Naive B cell (primary cell): ENCODE measurements around the gene FAM110D. TPM values are rescaled to one million over a fixed set of nuclear protein-coding genes. Genes with fewer than 3 reads are reported as not detected.
A peak's percentile ranks its signal among the peaks of the same experiment; 100 is the strongest.

Experiments
- ATAC-seq, 2 donors: fragments of 150-1000 bp; cut with Tn5 transposase; 2 replicates each; pipeline ENCODE4 v1.10.0; 2021; ENCODE audit warnings: low read depth in 2 of 2, mild to moderate bottlenecking in 2 of 2, moderate library complexity in 2 of 2
- DNase-seq: peaks from one replicate; pipeline ENCODE4 v3.0.0; 2022
- H3K27ac Mint-ChIP-seq, 6 donors: one replicate each; pipeline ENCODE4 v1.8.0; 2020 to 2022; ENCODE audit warnings: mild to moderate bottlenecking in 6 of 6, mixed read lengths in 6 of 6, moderate library complexity in 5 of 6, inconsistent platforms in 2 of 6
- H3K27me3 Mint-ChIP-seq, 3 donors: one replicate each; pipeline ENCODE4 v1.8.0; 2021 to 2022; ENCODE audit warnings: mixed read lengths in 3 of 3, mild to moderate bottlenecking in 1 of 3
- H3K36me3 Mint-ChIP-seq, 2 donors: one replicate each; pipeline ENCODE4 v1.8.0; 2020 to 2022; ENCODE audit warnings: mixed read lengths in 2 of 2, inconsistent platforms in 1 of 2, mild to moderate bottlenecking in 1 of 2
- H3K4me1 Mint-ChIP-seq, 3 donors: one replicate each; pipeline ENCODE4 v1.8.0; 2020 to 2022; ENCODE audit warnings: mixed read lengths in 3 of 3, inconsistent platforms in 1 of 3, mild to moderate bottlenecking in 1 of 3, moderate library complexity in 1 of 3
- H3K4me3 Mint-ChIP-seq, 8 donors: one replicate each; pipeline ENCODE4 v1.8.0; 2020 to 2022; ENCODE audit warnings: mild to moderate bottlenecking in 8 of 8, mixed read lengths in 8 of 8, moderate library complexity in 8 of 8, inconsistent platforms in 2 of 8
- H3K9me3 Mint-ChIP-seq, 7 donors: one replicate each; pipeline ENCODE4 v1.8.0; 2020 to 2022; ENCODE audit warnings: mixed read lengths in 7 of 7, mild to moderate bottlenecking in 5 of 7, inconsistent platforms in 2 of 7, moderate library complexity in 1 of 7
- polyA plus RNA-seq, 6 donors: library from polyadenylated mRNA; unstranded; fragments of 300-500 nt; fragmentation: Illumina TruSeq; gene quantifications; one replicate each; pipeline ENCODE4 v1.2.3, GENCODE V29; 2021; ENCODE audit warnings: low read depth in 6 of 6

The FAM110D gene
- polyA plus RNA-seq, 6 donors from 2014 or later: not detected

DNA sequence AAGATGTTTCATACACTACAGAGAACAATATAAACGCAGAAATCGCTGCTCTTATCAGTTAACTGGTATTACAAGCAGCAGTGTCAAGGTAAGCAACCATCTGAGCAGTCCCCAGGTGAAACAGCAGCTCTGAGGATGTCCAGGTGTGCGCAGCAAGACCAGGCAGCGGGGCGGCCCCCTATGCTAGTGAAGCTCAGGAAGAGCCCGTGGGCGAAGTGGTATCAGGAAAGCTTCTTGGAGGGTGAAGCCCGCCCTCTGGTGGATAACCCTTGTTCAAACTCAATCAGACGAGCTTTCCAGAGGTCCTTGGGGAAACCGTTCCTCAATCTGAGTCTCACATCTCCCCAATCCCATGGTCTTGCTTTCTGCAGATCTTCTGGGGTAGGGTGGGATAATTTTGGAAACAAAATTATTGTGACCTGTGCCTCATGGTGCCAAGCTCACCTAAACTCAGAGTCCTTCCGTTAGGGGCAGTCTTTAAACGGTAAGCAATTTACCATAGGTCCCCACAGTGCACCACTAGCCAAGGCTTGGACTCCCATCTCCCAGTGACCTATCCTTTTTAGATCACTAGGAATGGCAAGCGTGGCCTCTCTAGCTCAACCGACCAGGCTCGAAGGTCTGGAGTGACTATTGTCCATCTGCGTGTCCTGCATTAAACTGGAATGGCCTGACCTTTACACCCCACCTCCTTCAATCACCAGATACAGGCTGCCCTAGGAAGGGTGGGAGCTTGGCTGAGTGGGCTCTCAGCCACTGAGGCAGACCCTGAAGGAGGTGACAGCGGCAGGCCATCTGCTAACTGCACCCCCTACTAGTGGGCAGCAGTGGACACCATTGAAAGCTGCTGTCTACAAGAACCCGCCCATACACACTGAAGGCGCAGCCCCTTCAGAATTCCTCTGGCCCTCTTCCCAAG lies 13.6 kb upstream of the FAM110D start:
- DNase-seq: peak; percentile 65
- peak; percentile 76 to 81 for ATAC-seq
- peak overlapping the region in 1 of 8 donors; percentile 77 for H3K4me3 Mint-ChIP-seq
- H3K27ac Mint-ChIP-seq: peak overlapping the region in 1 of 6 donors; percentile 47
- no peaks in the 10 kb centered on the region for H3K9me3 Mint-ChIP-seq
- H3K36me3 Mint-ChIP-seq: no peaks in the 10 kb centered on the region
- H3K4me1 Mint-ChIP-seq: peaks cover 3 to 6% (median 5%) of the 10 kb centered on the region in 3 donors
- peaks cover 5 to 19% (median 18%) of the 10 kb centered on the region in 3 donors for H3K27me3 Mint-ChIP-seq

DNA sequence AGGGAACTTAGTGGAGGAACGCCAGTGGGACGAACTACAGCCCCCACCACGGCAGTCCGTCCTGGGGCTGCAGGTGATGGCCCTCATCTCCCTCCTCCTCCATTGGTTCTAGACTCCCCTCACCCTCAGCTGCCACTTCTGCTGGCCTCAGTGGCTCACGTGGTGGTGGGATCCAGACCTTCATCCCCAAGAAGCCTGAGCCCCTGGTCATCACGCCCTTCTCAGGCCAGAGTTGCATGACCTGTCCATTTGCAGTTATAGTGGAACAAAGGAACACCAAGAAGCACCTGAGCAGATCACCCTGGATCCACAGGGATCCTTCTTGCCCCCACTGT lies 13.0 kb upstream of the FAM110D start:
- H3K36me3 Mint-ChIP-seq: no peaks in the 10 kb centered on the region
- no peaks in the 10 kb centered on the region for H3K9me3 Mint-ChIP-seq
- H3K27me3 Mint-ChIP-seq: peaks cover 5 to 19% (median 18%) of the 10 kb centered on the region in 3 donors
- H3K4me1 Mint-ChIP-seq: peaks cover 3 to 6% (median 5%) of the 10 kb centered on the region in 3 donors
- no peak for DNase-seq
- ATAC-seq: no peak
- H3K27ac Mint-ChIP-seq: no peak overlapping the region
- H3K4me3 Mint-ChIP-seq: no peak overlapping the region

DNA sequence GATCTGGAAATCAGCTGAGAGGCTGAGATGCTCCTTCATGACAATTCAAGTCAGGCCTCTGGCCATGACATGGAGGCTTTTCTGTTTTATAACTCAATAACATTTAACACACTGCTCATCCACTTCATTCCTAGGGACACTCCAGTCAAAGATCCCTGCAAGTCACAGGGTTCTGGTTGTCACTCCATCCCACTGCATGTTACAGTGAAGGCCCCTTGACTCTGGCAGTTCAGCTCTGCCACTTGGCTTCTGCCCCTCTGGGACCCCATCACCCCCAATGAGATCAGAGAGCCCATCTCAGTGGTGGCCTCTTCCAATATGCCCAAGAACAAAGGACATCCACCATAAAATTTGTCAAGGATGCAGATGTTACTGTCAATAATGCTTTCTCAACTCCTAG lies 10.0 kb upstream of the FAM110D start:
- Mint-ChIP-seq H3K27ac (peak overlapping the region in 1 of 6 donors; percentile 71), H3K4me3 (no peak overlapping the region), H3K27me3 (peaks cover 8 to 22% (median 19%) of the 10 kb centered on the region in 3 donors), H3K4me1 (peaks cover 3 to 6% (median 5%) of the 10 kb centered on the region in 3 donors), H3K9me3 (no peaks in the 10 kb centered on the region), H3K36me3 (no peaks in the 10 kb centered on the region)
- ATAC-seq: no peak
- DNase-seq: no peak

DNA sequence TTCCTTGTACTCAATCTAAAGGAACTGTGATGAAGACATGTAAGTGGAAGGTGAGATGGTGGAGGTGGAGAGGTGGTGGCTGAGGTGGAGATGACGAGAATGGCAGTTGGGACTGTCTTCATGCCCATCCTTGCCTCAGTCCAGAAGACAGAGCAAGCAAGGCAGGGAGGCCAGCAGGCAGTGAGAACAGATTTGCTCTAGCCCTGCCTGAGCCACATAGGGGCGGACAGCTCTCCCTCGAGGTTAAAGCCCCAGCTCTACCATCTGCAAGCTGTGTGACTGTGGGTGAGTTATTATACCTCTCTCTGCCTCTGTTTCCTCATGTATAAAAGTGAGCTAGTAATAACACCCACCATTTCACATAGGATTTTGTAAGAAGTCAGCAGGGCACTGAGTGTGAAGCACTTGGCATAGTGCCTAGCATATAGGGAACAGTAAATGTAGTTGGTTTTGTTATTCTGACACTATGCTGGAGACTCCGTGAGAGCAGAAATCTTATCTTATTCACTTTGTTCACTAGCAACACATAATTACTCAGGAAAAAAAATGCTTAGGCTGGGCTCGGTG lies 4.8 kb upstream of the FAM110D start:
- H3K9me3 Mint-ChIP-seq: no peaks in the 10 kb centered on the region
- H3K36me3 Mint-ChIP-seq: no peaks in the 10 kb centered on the region

DNA sequence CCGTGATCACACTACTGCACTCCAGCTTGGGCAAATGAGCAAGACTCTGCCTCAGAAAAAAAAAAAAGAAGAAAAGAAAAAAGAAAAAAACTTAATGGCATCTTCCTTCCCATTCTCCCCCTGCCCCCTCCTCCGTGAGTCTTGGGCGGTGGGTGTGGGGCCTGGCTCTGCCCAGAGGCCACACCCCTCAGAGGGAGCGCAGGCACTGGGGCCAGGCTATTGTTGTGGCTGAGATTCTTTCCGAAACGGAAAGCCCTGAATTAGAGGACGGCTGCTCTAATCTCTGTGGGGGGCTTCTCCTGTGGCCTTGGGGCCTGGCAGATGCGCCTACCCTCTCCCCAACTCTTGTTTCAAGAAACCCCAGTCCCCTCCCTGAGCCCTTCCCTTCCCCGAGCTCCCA lies 4.1 kb upstream of the FAM110D start:
- peaks cover 26 to 62% (median 37%) of the 10 kb centered on the region in 3 donors for H3K27me3 Mint-ChIP-seq
- no peaks in the 10 kb centered on the region for H3K9me3 Mint-ChIP-seq
- H3K36me3 Mint-ChIP-seq: no peaks in the 10 kb centered on the region
- ATAC-seq: no peak
- H3K4me1 Mint-ChIP-seq: peaks cover 0 to 6% (median 4%) of the 10 kb centered on the region in 3 donors
- no peak for DNase-seq
- no peak overlapping the region for H3K4me3 Mint-ChIP-seq
- no peak overlapping the region for H3K27ac Mint-ChIP-seq

More for the DNA sequence above, 4.8 kb upstream of the FAM110D start:
- no peak for ATAC-seq
- Mint-ChIP-seq H3K27me3 (peaks cover 26 to 55% (median 37%) of the 10 kb centered on the region in 3 donors), H3K27ac (no peak overlapping the region), H3K4me3 (no peak overlapping the region), H3K4me1 (peaks cover 0 to 6% (median 4%) of the 10 kb centered on the region in 3 donors)
- DNase-seq: no peak

DNA sequence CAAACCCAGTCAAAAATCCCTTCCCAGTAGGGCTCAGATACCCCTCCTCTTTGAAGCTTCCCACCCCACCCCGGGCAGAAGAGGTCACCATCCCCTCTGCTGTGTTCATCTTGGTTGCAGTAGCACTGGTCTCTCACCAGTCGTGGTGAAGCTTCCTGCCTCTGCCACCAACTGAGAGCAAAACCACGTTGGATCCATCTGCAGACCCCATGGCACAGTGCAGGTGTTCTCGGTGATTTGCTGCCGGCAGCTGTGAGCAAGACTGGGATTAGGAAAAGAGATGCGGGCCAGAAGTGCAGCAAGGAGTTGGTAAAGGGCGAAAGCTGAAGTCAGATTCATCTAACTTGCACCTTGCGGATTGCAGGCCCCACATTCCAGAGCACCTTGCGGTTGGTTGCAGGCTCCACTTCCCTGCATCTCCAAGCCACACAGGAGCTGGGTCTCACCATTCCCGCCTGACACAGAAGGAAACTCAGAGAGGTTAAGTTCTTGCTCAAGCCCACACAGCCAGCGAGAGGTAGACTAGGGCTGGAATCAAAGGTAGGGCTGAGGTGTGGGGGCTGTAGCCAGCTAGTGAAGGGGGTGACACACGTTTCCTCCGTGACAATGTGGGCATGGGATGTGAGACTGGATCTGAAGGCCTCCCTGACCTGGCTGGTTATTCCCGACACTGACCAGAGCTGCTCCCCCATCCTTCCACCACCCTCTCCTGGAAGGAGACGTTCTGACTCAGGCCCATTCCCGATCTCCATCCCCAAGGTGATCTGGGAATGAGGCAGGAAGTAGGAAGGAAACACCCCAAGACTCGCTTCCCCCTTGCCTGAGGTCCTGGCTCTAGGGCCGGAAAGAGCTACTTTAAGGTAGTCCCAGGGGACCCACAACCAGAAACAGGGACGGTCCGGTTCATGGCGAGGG lies 3.3 kb upstream of the FAM110D start:
- DNase-seq (no peak), ATAC-seq (no peak)
- no peaks in the 10 kb centered on the region for H3K9me3 Mint-ChIP-seq
- H3K36me3 Mint-ChIP-seq: no peaks in the 10 kb centered on the region
- peaks cover 26 to 66% (median 41%) of the 10 kb centered on the region in 3 donors for H3K27me3 Mint-ChIP-seq
- H3K4me3 Mint-ChIP-seq: no peak overlapping the region
- peaks cover 0 to 6% (median 4%) of the 10 kb centered on the region in 3 donors for H3K4me1 Mint-ChIP-seq
- H3K27ac Mint-ChIP-seq: no peak overlapping the region

DNA sequence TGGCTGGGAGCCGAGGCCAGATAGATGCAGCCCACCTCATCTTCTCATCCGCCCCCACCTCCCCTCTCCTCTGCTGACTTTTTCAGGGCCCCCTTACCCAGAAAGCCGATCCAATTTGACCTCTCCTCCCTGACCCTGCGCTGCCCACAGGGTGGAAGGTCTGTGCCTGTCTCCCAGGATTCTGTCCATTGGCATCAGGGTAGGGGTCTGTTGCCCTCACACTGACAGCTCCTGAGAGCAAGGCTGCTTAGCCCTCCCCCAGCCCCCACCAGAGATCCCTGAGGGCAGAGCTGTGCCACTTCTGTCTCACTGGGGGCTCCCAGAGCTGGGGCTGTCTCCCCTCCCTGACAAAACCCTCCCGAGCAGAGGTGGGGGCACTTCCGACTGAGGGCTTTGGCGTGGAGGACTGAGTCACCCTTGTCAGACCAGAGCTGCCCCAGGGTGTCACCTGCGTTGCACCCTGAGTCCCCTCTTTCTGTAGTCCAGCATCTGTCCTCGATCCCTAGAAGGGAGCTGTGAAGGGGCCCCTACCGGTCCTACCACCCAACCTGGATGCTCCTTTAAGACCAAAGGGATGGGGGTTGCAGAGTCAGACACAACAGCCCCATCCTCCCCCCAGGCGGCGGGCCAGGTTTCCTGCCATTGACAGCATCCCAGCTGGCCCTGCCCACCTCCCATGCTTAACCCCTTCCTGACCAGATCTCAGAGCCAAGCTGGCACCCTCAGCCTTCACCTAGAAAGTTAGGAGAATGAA lies 2.4 kb upstream of the FAM110D start:
- H3K4me3 Mint-ChIP-seq: no peak overlapping the region
- H3K27me3 Mint-ChIP-seq: peaks cover 26 to 74% (median 47%) of the 10 kb centered on the region in 3 donors
- no peak overlapping the region for H3K27ac Mint-ChIP-seq
- ATAC-seq (no peak), DNase-seq (no peak)
- H3K36me3 Mint-ChIP-seq: no peaks in the 10 kb centered on the region
- H3K4me1 Mint-ChIP-seq: peaks cover 2 to 6% (median 4%) of the 10 kb centered on the region in 3 donors
- no peaks in the 10 kb centered on the region for H3K9me3 Mint-ChIP-seq

DNA sequence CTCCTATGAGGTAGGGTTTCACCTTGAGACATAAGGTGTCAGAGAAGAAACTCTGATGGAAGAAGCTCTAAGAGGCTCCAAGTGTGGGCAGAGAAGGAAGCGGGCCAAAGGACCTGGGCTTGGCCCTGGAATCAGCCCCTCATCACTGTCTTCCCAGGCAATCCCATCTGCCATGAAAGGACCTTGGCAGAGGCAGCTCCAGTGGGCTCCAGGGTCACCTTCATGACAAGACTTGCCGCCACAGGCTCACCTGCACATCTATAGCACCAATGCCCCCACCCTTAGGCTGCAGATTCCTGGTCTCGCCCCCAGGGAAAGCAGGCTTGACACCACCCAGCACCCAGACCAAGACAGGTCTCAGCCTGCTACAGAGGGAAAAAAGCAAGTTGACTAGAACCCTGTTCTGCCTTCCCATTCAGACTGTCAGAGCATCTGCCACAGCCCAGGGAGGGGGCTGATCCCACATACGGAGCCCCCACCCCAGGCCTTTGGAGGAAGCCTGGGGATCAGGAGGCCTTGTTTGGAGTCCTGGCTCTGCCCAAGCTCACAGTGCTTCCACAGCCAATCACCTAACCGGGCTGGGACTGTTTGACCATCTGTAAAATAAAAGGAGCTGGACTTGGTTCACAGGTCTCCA lies 490 bp upstream of the FAM110D start:
- DNase-seq (no peak), ATAC-seq (no peak)
- no peak overlapping the region for H3K27ac Mint-ChIP-seq
- H3K27me3 Mint-ChIP-seq: peaks cover 32 to 85% (median 55%) of the 10 kb centered on the region in 3 donors
- H3K4me3 Mint-ChIP-seq: no peak overlapping the region
- no peaks in the 10 kb centered on the region for H3K9me3 Mint-ChIP-seq
- H3K36me3 Mint-ChIP-seq: no peaks in the 10 kb centered on the region
- peaks cover 6 to 11% (median 9%) of the 10 kb centered on the region in 3 donors for H3K4me1 Mint-ChIP-seq

DNA sequence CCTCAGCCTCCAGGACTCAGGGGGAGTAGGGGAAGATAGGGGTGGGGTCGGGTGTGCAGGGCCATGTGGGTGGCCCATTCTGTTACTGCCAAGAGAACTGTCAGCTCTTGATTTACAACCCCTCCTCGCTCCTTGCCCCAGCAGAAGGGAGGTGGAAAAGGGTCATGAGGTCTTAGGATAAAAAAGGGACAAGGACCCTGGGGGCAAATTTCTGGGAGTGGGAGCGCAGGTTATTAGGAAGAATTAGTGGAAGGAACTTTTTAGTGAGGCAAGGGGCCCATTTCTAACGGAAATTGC lies 812 bp downstream of the FAM110D start:
- no peak for DNase-seq
- ATAC-seq: no peak
- Mint-ChIP-seq H3K36me3 (no peaks in the 10 kb centered on the region), H3K27me3 (peaks cover 26 to 83% (median 52%) of the 10 kb centered on the region in 3 donors), H3K4me3 (no peak overlapping the region), H3K4me1 (peaks cover 12 to 16% (median 14%) of the 10 kb centered on the region in 3 donors), H3K9me3 (no peaks in the 10 kb centered on the region), H3K27ac (no peak overlapping the region)

DNA sequence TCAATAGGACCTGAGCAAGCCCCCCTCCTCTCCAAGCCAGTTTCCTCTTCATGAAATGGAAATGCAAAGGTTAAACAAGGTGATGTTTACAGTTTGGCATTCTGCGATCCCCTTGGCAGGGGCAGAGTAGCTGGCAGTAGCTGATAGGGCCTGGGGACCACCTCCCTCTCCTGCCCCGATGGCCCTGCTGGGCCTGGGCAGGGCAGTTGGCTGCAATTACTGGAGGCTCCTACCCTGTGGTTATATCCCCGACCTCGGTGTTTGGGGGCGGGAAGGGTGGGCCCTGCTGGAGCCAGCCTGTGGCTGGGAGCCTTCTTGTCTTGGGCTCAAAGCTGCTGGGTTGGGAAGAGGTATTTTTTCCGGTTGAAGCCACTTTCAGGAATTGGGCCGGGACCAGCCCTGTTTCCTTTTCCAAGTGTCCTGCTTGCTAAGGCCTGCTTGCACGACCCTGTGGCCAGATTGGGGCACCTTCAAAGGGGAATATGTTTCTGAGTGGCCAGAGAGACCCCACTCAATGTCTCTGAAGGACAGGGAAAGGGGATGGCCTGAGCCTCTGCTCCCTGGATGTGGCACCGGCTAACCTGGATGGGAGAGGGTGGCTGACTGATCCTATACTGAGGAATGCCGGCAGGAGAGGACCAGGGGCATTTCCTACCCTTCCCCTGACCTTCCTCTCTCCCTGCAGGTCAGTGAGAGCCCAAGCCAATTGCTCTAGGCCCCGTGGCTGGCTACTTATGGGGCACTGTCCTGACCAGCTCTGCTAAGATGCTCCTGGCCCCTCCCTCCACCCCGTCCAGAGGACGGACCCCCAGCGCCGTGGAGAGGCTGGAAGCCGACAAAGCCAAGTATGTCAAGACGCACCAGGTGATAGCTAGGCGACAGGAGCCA lies 1.9 kb downstream of the FAM110D start:
- Mint-ChIP-seq H3K4me1 (peaks cover 10 to 19% (median 11%) of the 10 kb centered on the region in 3 donors), H3K27ac (no peak overlapping the region), H3K9me3 (no peaks in the 10 kb centered on the region), H3K4me3 (peak overlapping the region in 5 of 8 donors; percentile 42 to 63 (median 61)), H3K27me3 (peaks cover 18 to 79% (median 41%) of the 10 kb centered on the region in 3 donors), H3K36me3 (no peaks in the 10 kb centered on the region)
- no peak for ATAC-seq
- no peak for DNase-seq

DNA sequence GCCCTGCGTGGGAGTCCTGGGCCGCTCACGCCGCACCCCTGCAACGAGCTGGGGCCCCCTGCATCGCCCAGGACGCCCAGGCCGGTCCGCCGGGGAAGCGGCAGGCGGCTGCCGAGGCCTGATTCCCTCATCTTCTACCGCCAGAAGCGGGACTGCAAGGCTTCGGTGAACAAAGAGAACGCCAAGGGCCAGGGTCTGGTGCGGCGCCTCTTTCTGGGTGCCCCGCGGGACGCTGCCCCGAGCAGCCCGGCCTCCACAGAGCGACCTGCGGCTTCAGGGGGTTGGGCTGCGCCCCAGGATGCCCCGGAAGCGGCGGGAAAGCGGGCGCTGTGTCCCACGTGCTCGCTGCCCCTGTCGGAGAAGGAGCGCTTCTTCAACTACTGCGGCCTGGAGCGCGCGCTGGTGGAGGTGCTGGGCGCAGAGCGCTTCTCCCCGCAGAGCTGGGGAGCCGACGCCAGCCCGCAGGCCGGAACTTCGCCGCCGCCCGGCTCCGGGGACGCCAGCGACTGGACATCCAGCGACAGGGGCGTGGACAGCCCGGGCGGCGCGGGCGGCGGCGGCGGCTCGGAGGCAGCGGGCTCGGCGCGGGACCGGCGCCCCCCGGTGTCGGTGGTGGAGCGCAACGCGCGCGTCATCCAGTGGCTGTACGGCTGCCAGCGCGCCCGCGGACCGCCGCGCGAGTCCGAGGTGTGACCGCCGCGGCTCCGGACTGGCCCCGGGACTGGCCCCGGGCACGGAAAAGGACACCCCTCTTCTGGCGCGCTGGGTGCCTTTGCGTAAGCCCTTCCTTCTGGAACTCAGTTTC lies 2.7 kb downstream of the FAM110D start:
- H3K36me3 Mint-ChIP-seq: no peaks in the 10 kb centered on the region

More for the DNA sequence above, 2.7 kb downstream of the FAM110D start:
- Mint-ChIP-seq H3K4me1 (peaks cover 10 to 19% (median 11%) of the 10 kb centered on the region in 3 donors), H3K27me3 (peaks cover 18 to 74% (median 36%) of the 10 kb centered on the region in 3 donors), H3K27ac (no peak overlapping the region), H3K4me3 (peak overlapping the region in 6 of 8 donors; percentile 56 to 83 (median 71)), H3K9me3 (no peaks in the 10 kb centered on the region)
- ATAC-seq (peak; percentile 56 to 63), DNase-seq (peak; percentile 38)
